ENCODE results near the gene CIAO2B. TPM values are rescaled to one million over a fixed set of nuclear protein-coding genes. Genes with fewer than 3 reads are reported as not detected.

The CIAO2B gene
- total RNA-seq, 1 experiment from 2014 or later = 83.0 TPM

DNA sequence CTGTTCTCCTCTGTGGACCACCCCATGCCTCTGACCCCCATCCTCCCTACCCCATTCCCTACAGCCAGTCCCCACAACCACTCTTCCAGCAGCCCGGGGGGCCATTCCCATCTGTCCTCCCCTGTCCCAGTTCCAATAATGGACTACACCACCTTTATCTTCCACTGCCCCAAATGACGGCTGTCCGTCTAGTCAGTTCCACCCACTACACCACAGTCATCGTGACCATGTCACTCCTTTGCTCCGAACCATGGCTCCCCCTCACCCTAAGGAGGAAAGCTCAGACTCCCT lies 38.6 kb downstream of the CIAO2B start:
- DNase-seq = no peak
- H3K4me1 ChIP-seq (ENCODE audit: insufficient read depth, low read length) = no peaks in the 10 kb centered on the region
- no peak overlapping the region for H2AK5ac ChIP-seq (ENCODE audit: insufficient read length, low read length)
- no peaks in the 10 kb centered on the region for H3K27me3 ChIP-seq (ENCODE audit: insufficient read depth, low read length)
- H2BK15ac ChIP-seq (ENCODE audit: low read depth, low read length) = no peak overlapping the region
- H3K79me2 ChIP-seq (ENCODE audit: insufficient read depth, low read length) = no peaks in the 10 kb centered on the region
- H3K23ac ChIP-seq (ENCODE audit: insufficient read length, low read depth, low read length) = no peak overlapping the region
- no peak overlapping the region for H4K91ac ChIP-seq (ENCODE audit: insufficient read length, low read depth, low read length)
- H4K20me1 ChIP-seq (ENCODE audit: control insufficient read depth, insufficient read depth, insufficient read length) = peaks cover 4% of the 10 kb centered on the region
- H2BK5ac ChIP-seq (ENCODE audit: insufficient read length, low read length) = no peak overlapping the region
- no peaks in the 10 kb centered on the region for H3K79me1 ChIP-seq (ENCODE audit: insufficient read depth, low read depth, low read length, poor library complexity, severe bottlenecking)
- H3K4me3 Mint-ChIP-seq = no peak overlapping the region
- peaks cover 3% of the 10 kb centered on the region for H3K27me3 Mint-ChIP-seq (ENCODE audit: low read depth)
- no peak overlapping the region for H2BK20ac ChIP-seq (ENCODE audit: low read depth, low read length, poor library complexity, severe bottlenecking)
- H4K5ac ChIP-seq (ENCODE audit: insufficient read length, low read depth, low read length) = no peak overlapping the region
- H3K4ac ChIP-seq (ENCODE audit: low read depth, low read length) = no peak overlapping the region
- TF ChIP-seq, protein P1, sequence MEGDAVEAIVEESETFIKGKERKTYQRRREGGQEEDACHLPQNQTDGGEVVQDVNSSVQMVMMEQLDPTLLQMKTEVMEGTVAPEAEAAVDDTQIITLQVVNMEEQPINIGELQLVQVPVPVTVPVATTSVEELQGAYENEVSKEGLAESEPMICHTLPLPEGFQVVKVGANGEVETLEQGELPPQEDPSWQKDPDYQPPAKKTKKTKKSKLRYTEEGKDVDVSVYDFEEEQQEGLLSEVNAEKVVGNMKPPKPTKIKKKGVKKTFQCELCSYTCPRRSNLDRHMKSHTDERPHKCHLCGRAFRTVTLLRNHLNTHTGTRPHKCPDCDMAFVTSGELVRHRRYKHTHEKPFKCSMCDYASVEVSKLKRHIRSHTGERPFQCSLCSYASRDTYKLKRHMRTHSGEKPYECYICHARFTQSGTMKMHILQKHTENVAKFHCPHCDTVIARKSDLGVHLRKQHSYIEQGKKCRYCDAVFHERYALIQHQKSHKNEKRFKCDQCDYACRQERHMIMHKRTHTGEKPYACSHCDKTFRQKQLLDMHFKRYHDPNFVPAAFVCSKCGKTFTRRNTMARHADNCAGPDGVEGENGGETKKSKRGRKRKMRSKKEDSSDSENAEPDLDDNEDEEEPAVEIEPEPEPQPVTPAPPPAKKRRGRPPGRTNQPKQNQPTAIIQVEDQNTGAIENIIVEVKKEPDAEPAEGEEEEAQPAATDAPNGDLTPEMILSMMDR (conservative IDR thresholded peaks at IDR 0.05) = no peak
- no peak overlapping the region for H2AFZ ChIP-seq (ENCODE audit: low read length)
- no peaks in the 10 kb centered on the region for H3K9me3 Mint-ChIP-seq
- peaks cover 12 to 16% of the 10 kb centered on the region in 2 experiments for H3K4me1 Mint-ChIP-seq
- no peaks in the 10 kb centered on the region for H3K9me3 ChIP-seq (ENCODE audit: control insufficient read depth, low read depth, low read length)
- no peak overlapping the region for H3K4me2 ChIP-seq (ENCODE audit: insufficient read depth, insufficient read length, low read length)
- H3T11ph ChIP-seq (ENCODE audit: low read length) = no peak overlapping the region
- no peak overlapping the region for H3K56ac ChIP-seq (ENCODE audit: insufficient read length, low read depth, low read length)
- no peak overlapping the region for H3K27ac ChIP-seq (ENCODE audit: insufficient read length, low read depth, low read length)
- H2BK12ac ChIP-seq (ENCODE audit: insufficient read length, low read depth, low read length) = no peak overlapping the region
- H3K18ac ChIP-seq (ENCODE audit: insufficient read length, low read depth, low read length) = no peak overlapping the region
- no peak overlapping the region for H3K9ac ChIP-seq (ENCODE audit: extremely low read depth, insufficient read length, low read length)
- H3K27ac Mint-ChIP-seq = no peak overlapping the region; a peak in 1 of 7 replicates
- peaks cover 0 to 7% (median 0%) of the 10 kb centered on the region in 3 experiments; a peak in 2 of 7 replicates for H3K36me3 Mint-ChIP-seq (ENCODE audit: insufficient read depth in 1 of 3, low read depth in 3 of 3)
- no peaks in the 10 kb centered on the region for H3K23me2 ChIP-seq (ENCODE audit: insufficient read length, low read depth, low read length, poor library complexity, severe bottlenecking)
- no peak overlapping the region for H2BK120ac ChIP-seq (ENCODE audit: low read depth, low read length, poor library complexity, severe bottlenecking)
- no CpG with 5 or more reads among the region's 5 CpGs for WGBS (ENCODE audit: extremely low coverage, insufficient read length, low lambda C conversion rate)
- H3K14ac ChIP-seq (ENCODE audit: insufficient read depth, low read length) = no peak overlapping the region
- H4K8ac ChIP-seq (replicated peaks; ENCODE audit: insufficient read length, low read depth, low read length) = no peak overlapping the region
